NAMALWA (cell line): ENCODE results near the gene ASB13.
A peak's percentile ranks its signal among the peaks of the same experiment; 100 is the strongest.

ENCODE experiments used
- DNase-seq: peaks from one replicate; pipeline ENCODE4 v3.0.0-alpha.2; 2015; ENCODE audit warnings: low spot score

ASB13 gene

DNA sequence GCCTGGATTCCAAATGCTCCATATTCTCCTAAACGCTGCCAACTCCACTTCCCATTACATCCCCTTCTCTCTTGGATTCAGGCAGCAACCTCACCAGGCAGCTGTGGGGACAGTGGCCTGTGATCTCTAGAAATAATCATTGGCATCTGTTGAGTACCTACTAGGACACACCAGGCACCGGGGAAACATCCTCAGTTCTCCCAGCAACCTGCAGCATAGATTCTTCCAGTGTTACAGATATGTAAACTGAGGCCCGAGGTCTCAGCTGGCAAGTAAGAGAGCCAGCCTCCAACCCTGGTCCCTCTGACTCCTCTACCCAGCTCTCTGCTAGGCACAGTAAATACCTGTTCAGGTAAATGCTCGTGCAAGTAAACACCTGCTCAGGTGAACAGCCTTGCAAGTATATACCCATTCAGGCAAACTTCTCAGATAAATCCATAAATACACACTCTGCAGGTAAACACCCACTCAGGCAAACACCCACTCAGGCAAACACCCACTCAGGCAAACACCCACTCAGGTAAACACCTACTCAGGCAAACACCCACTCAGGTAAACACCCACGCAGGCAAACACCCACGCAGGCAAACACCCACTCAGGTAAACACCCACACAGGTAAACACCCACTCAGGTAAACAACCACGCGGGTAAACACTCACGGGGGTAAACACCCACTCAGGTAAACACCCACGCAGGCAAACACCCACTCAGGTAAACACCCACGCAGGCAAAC is 18.7 kb downstream of the ASB13 start:
- DNase-seq, result no peak

- DNase-seq, result peak; percentile 62
These were observed 20.3 kb downstream of the ASB13 start for GRCh38 chr10:5645944-5646617.

DNA sequence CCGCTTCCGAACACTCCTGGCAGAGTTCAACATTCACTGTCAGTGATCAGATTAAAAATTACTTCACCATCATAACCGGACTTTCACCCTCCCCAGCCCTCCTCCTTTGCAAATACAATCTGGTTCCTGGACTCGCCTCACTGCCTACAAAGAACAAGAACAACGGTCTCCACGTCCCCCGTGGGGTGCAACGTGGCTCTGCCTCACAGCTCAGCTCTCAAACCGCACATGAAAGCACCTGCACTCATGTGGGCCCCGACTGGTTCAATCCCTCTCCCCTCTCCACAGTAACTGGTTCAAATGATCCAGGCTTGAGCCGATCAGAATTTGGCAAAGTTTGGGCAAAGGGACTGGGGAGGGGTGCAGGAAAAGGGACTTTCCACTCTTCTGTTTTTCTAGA is 21.0 kb downstream of the ASB13 start:
- peak; percentile 77 for DNase-seq

DNA sequence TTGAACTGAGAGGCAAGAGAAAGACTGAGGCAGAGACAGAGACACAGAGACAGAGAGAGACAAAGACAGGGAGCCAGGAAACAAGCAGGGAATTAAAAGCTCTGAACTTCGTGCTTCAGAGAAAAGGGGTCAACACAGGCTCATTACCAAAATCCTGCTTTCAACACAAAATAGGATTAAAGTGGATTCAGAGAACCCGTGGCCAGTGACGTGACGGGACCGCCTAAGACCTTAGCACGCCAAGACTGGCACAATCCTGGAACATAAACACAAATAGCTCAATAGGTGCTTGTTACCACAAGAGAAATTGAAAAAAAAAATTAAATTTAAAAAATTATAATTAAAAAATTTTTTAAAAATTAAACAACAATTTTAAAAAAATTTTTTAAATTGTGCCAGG is 21.5 kb downstream of the ASB13 start:
- no peak for DNase-seq

GRCh38 chr10:5643346-5644067 is 22.9 kb downstream of the ASB13 start:
- no peak for DNase-seq

- DNase-seq, result no peak
These were observed 24.9 kb downstream of the ASB13 start for GRCh38 chr10:5641501-5641900.

- no peak for DNase-seq
These were observed 25.9 kb downstream of the ASB13 start for GRCh38 chr10:5640501-5640900.

DNA sequence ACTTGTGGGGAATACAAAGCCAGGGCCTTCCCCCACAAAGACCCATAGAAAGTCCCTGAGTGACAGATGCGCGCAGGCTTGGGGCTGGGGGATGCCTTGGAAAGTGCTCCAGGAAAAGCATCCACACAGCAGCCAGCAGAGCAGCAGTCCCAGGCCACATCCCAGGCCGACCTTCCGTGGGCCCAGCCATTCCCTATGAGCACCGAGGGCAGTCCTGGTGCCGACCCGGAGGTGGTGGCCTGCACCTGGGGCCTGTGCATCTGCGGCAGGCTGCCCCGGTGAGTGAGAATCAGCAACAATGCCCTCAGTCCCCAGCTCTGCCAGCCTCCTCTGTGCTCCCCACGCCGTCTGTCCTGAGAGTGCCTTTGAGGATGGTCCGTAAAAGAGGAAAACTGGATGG is 26.4 kb downstream of the ASB13 start:
- DNase-seq, result no peak

DNA sequence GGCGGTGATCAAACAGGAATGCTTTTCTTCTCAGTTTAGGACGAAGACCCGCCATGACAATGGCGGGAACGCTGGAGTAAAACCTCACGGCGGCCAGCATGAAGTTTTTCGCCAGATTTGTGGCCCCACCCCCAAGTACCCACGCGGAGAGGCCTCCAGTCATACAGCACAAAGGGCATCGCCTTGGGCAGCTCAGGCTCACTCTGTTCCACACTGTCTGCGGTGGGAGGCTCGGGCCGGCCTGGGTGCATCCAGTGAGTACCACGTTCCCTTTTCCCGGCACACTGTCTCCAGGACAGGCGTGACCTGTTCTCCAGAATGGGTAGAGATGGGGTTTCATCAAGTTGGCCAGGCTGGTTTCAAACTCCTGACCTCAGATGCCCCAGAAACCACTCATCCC is 27.3 kb downstream of the ASB13 start:
- DNase-seq, result no peak

DNA sequence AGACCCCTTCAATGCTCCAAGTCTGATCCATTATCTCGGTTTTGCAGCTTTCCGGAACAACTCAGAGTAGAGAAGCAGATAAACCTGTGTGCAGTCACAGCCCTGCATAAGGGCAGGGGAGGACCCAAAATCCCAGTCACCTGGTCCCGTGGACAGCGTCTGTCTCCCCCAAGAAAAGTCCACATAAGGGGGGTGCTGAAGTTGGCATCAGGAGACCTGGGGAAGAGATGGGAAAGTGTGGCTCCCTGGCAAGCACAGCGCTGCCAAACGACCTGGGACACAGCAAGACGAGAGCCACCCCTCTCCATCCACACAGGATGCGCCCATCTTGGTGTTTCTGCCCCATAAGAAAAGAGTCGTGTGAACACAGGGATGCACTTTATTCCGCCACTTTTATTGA is 27.9 kb downstream of the ASB13 start:
- no peak for DNase-seq

- DNase-seq, result peak; percentile 43
These were observed 31.5 kb downstream of the ASB13 start for GRCh38 chr10:5634918-5635317.

GRCh38 chr10:5633166-5633749 is 33.1 kb downstream of the ASB13 start:
- DNase-seq, result no peak

DNA sequence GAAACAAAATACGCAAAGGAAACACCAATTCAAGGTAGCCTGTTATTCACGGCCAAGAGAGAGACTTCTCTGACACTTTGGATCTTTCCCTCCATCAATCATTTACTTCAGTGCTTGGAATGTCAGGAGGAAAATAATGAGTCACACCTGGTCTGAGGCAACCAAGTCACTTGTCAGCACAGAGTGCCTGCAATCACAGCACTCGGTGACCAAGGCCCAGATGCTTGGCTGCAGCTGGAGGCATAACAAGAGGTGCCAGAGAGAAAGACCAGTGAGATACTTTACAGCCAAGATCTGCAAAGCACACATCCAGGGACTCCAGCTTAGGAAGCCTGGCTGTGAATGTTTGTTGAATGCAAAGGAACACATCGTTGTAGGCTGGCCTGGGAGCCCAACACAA is 33.9 kb downstream of the ASB13 start:
- no peak for DNase-seq

- no peak for DNase-seq
These were observed 34.5 kb downstream of the ASB13 start for GRCh38 chr10:5631936-5632335.

- DNase-seq, result no peak
These were observed 36.3 kb downstream of the ASB13 start for GRCh38 chr10:5630112-5630436.

DNA sequence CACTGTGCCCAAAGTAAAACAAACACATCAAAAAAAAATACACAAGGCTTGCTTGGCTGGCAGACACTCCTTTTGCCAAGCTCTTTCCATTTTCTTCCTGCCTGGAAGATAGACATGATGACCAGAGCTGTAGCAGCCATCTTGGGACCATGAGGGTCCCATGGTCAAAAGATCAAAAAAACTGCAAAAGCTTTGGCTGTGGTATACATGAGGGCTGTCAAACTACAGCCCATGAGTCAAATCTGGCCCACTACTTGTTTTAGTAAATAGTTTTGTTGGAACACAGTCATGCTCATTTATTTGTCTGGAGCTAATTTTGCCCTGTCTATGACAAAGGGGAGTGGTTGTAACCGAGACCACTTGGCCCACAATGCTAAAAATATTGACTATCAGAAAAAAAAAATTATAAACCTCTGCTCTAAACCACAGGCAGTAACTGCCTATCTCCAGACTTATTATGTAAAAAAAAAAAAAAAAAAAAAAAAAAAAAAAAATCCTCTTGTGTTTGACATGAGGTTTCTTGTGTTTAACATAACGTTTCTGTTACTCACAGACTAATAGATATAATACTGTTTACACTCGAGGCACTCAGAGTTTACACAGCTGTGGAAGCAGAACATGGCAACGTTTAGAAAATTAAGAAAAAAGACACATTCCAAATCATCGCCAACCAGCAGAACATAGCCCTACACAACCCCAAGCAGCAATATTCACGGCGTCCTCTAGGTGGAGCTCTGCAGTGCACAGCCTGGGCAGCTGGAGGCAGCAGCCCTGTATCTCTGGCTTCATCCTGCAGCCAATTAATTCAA is 36.9 kb downstream of the ASB13 start:
- peak; percentile 93 for DNase-seq

GRCh38 chr10:5628451-5629302 is 37.7 kb downstream of the ASB13 start:
- DNase-seq, result peak; percentile 58

DNA sequence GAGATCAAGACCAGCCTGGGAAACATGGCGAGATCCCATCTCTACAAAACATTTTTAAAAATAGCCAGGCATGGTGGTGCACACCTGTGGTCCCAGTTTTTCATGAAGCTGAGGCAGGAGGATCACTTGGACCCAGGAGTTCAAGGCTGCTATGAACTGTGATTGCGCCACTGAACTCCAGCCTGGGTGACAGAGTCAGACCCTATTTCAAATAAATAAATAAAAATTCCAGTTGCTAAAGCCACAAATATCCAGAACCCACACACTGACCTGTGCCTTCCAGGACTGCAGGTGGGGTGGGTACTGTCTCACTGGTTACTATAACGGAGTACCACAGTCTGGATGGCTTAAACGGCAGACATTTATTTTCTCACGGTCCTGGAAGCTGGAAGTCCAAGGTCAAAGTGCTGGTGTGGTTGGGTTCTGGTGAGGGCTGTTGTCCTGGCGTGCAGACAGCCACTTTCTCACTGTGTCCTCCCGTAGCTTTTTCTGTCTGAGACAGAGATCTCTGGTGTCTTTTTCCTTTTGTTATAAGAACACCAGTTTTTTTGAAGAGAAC is 38.8 kb downstream of the ASB13 start:
- DNase-seq, result no peak

GRCh38 chr10:5625992-5626777 is 40.2 kb downstream of the ASB13 start:
- DNase-seq, result no peak

DNA sequence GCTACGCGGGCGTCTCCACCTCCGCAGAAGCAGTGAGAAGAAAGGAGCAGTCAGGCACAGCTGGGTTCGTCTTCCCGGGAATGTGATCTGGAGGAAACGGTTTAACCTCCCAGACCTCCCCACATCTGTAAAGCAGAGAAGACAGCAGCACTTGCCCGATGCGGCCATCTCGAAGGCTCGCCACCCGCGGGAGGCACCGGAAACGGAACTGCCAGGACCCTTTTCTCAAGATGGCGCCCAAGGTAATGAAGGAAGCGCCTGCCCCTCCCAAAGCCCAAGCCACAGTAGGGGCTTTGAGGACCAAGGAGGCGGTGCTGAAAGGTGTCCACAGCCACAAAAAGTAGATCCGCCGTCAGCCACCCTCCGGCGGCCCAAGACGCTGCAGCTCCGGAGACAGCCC is 41.7 kb downstream of the ASB13 start:
- no peak for DNase-seq
